Dermis blood vessel endothelial cell (primary cell): ENCODE measurements around the gene SPTBN1. TPM values are rescaled to one million over a fixed set of nuclear protein-coding genes. Genes with fewer than 3 reads are reported as not detected.
"Not testable (repeated sequence)": the region's sequence is repeated elsewhere in the genome, so short reads cannot be mapped to it uniquely, and the experiment has no call there.

Experiments used
- DNase-seq: peaks from one replicate; pipeline ENCODE4 v3.0.0; 2010
- total RNA-seq: library from RNA; depleted of rRNA; stranded (reverse); fragments of >200 nt; gene quantifications from 2 replicates; pipeline ENCODE4 v1.2.3, GENCODE V29; 2014

Gene SPTBN1
- total RNA-seq, 1 donor from 2014 or later = 916 TPM

DNA sequence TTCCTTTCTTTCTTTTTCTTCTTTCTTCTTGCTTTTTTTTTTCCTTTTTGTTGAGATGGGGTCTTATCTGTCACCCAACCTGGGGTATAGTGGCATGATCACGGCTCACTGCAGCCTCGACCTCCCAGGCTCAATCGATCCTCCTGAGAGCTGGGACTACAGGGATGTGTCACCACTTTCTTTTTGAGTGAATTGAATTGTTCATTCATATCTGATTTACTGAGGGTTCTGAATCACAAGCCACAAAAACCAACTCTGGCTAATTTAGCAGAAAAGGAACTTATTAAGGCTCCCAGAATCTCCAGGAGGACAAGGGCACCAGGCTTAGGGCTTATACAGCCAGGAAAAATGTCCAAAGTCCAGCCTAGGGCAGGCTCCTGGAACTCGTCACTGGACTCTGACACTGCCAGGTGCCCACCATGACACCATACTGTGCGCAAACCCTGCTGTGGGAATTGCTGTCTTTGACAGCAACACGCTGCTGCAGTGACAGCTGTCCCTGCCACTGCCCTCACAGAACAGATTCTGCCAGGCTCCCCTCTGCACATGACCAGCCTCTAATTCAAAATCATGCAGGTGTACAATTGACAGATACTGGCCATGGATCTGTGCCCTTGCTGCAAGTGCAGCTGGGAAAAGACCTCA, 224.4 kb downstream of the SPTBN1 start:
- DNase-seq = no peak

GRCh38 chr2:54681416-54681815, 225.3 kb downstream of the SPTBN1 start:
- DNase-seq = no peak

DNA sequence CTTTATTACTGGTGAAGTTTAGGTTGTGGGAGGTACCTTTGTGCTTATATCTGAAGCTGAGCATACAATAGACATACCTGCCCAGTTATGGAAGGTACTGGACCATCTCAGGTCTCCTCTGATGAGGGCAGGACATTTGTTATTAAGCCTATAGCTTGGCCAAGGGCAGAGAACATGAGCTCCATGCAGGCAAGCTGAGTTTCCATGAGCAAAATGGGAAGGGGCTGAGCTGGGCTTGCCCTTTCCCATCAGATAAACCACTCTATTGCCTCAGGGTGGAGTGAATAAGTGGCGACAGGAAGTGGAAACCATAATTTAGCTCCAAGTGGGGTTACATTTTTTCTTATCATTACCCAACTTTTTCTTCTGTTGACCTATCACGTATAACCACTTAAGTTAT, 227.5 kb downstream of the SPTBN1 start:
- no peak for DNase-seq

- DNase-seq = no peak
These were observed 229.2 kb downstream of the SPTBN1 start for GRCh38 chr2:54685263-54685775.

DNA sequence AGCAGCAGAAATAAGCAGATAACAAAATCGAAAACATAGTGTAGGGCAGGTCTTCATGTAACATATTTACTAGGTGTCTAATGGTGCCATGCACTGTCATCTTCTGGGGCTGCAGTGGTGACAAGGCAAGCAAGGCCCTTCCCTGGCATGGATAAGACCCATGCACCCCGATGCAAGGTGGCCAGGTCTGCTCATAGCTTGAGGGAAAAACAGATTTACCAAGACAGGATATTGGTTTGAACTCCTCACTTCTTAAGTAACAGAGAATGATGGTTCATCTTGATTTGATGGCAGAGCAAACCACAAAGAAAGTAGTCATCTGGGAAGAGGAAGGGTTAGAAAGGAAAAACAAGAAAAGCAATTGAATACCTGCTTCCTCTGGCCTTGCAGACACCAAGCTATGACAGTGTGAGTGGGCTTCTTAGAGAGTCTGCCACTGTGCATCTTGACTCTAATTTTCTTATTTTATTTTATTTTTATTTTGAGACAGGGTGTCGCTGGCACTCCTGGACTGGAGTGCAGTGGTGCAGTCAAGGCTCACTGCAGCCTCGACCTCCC, 231.5 kb downstream of the SPTBN1 start:
- DNase-seq = no peak

GRCh38 chr2:54691445-54692135, 235.5 kb downstream of the SPTBN1 start:
- no peak for DNase-seq

DNA sequence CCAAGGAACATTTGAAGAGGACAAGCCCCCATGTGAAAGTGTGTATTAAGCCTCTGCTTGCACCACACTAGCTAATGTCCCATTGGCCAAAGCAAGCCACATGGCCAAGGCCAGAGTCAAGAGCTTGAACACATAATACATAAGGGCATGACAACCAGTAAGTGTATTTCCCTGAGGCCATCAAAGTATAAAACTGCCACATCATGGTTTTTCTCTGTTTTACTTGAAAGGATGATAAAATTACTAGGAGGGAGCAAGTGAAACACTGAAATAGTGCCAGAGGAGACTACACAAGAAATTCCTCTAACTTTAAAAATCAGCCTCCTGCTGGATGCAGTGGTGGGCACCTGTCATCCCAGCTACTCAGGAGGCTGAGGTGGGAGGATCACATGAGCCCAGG, 236.4 kb downstream of the SPTBN1 start:
- DNase-seq = no peak

DNA sequence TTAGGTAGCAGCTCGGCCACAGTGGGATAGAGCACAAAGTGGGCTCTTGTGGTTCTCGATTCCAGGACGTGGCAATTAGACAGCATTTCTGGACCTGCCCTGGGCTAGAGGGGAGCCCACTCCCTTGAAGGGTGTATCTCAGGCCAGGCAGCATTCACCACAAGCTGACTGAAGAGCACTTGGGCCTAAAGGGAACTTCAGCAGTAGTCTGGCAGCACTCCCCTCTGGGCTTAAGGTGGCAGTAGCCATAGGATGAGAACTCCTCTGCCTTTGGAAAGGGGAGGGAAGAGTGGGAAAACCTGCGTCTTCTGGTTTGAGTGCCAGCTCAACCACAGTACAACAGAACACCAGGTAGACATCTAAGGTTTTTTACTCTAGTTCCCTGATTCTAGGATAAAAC, 239.3 kb downstream of the SPTBN1 start:
- DNase-seq = no peak

- DNase-seq = no peak
These were observed 241.8 kb downstream of the SPTBN1 start for GRCh38 chr2:54697934-54698333.

DNA sequence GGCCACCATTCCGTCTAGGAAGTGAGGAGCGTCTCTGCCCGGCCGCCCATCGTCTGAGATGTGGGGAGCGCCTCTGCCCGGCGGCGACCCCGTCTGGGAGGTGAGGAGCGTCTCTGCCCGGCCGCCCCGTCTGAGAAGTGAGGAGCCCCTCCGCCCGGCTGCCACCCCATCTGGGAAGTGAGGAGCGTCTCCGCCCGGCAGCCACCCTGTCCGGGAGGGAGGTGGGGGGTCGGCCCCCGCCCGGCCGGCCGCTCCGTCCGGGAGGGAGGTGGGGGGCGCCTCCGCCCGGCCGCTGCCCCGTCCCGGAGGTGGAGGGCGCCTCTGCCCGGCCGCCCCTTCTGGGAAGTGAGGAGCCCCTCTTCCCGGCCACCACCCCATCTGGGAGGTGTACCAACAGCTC, 242.8 kb downstream of the SPTBN1 start:
- not testable (repeated sequence) for DNase-seq

DNA sequence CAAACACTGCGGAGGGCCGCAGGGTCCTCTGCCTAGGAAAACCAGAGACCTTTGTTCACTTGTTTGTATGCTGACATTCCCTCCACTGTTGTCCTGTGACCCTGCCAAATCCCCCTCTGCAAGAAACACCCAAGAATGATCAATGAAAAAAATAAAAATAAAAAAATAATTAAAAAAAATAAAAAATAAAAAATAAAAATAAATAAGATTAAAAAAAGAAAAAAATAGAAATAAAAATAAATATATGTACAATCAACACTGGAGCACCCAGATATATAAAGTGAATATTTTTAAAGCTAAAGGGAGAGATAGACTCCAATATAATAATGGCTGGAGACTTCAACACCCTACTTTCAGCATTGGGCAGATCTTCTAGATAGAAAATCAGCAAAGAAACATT, 243.5 kb downstream of the SPTBN1 start:
- DNase-seq = no peak

- DNase-seq = no peak
These were observed 244.9 kb downstream of the SPTBN1 start for GRCh38 chr2:54701029-54701428.

DNA sequence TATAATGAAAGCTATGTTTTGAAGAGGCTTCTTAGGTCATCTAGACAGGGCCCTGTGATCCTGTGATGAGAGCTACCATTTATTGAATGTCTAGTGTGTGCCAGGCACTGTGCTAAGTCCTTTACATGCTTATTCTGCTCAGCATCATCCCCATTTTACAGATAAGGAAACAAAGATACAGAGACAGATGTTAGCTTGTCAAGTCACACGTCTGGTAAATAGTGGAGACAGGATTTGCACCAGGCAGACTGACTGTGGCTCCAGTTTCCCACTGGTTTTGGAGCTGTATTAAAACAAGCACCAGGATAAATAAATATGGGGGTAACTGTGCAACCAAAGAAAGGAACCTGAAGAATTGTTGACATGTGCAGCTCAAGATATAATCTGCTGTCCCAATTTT, 248.1 kb downstream of the SPTBN1 start:
- DNase-seq = no peak

- peak; percentile 77 for DNase-seq
These were observed 248.8 kb downstream of the SPTBN1 start for GRCh38 chr2:54704688-54705605.

DNA sequence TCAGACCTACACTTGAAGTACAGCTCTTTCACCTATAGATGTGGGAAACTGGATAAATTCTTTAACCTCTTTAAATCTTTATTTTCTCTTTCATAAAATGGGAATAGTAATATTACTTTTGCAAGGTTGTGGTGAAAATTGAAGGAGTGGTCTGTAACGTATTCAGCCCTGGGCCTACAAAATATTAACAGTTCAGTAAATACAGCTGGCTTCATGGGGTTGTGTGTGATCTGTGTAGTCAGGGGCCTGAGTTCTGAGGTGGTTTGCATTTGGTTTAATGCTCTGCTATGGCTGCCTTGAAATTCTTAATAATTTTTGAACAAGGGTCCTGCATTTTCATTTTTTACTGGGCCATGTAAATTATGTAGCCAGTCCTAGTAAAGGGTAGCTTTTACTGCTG, 250.5 kb downstream of the SPTBN1 start:
- DNase-seq = no peak

- peak; percentile 35 for DNase-seq
These were observed 252.6 kb downstream of the SPTBN1 start for GRCh38 chr2:54708584-54709335.

DNA sequence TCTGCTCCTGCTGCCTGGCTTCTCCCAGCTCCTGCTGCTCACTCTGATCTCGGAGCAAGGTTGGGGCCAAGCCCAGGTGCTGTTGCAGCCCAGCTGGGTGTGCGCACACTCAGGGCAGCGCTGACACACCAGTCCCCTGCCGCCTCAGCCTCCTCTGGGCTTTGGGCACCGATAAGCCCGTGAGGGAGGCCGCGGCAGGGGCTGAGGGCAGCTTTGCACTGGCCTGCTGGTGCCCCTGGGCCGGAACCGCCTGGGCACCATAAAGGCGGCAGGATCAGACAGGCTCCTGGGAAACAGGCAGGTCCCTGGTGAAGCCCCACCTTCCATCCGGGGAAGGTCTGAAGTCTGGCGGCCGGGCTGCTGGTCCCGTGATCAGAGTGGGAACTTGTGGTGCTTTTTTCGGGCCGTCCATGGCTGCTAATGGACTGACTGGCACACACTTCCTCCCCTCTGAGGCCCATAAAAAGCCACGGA, 253.2 kb downstream of the SPTBN1 start:
- DNase-seq = no peak

DNA sequence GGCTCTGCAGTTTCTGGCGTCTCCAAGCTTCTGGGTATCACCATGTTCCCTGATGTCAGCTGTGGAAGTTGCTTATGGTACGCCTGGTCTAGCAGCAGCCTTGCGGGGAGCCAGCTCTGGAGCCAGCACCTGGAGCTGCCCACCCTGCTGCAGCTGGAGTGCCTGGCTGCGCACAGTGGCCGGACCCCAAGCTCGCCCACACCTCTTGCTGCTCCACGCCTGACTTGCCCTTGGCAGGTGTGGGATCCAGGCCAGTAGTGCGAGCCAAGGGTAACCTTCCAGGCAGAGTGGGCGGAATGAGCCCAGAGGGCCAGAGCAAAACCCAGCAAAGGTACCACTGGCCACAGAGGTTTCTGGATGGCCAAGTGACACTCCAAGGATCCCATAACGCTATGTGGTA, 254.1 kb downstream of the SPTBN1 start:
- DNase-seq = no peak

DNA sequence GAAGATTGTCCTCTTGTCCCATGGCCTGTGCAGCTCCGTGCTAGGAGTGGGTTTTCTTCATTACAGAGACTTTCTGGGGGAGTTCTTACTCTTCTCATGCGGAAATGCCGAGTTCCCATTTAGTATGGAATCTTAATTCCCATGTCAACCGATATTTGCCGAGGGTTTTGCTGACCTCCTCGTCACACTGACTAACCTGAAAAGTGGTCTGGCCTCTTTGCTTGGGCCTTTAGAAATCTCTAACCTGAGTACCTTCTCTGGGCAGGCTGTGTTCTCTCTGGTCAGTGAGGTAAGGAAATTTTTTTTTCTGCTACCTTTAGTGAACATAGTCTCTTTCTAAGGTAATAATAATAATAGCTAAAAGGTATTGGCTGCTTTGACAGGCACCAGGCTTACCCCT, 256.4 kb downstream of the SPTBN1 start:
- no peak for DNase-seq

DNA sequence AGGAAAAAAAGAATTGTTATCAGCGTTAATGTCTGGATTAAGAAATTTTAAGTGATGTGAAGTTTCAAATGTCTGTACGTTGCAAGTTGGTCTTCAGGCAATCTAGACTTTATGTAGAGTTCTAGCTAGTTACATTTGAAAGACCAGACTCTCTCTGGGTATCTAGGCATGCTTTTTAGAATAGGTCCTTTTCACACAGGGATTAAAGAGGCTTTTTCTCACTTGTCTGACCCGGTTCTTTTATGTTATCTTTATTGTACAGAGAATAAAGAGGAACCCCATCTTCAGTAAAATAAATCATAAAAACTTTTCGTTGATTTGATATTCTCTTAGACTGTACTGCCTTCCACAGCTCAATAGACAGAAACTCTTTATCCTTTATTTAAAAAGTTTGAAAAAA, 258.9 kb downstream of the SPTBN1 start:
- no peak for DNase-seq

GRCh38 chr2:54716375-54716774, 260.2 kb downstream of the SPTBN1 start:
- DNase-seq = no peak

- DNase-seq = peak; percentile 10
These were observed 264.4 kb downstream of the SPTBN1 start for GRCh38 chr2:54720563-54720962.
